ENCODE results near the gene DPM3.
"Not testable (repeated sequence)": the region's sequence is repeated elsewhere in the genome, so short reads cannot be mapped to it uniquely, and the experiment has no call there.

Gene DPM3

GRCh38 chr1:155175281-155175926 lies 35.1 kb upstream of the DPM3 start:
- DNase-seq, result no peak

GRCh38 chr1:155174324-155175280 lies 34.3 kb upstream of the DPM3 start:
- peak; percentile 60 for DNase-seq

- DNase-seq, result peak; percentile 60
Observed at GRCh38 chr1:155173478-155174323, 33.4 kb upstream of the DPM3 start, which contains the start of gene TRIM46. Gene TRIM46, plus strand, starts transcription at chr1:155173849. Its CDS starts 118 bp downstream, at chr1:155173967.

DNA sequence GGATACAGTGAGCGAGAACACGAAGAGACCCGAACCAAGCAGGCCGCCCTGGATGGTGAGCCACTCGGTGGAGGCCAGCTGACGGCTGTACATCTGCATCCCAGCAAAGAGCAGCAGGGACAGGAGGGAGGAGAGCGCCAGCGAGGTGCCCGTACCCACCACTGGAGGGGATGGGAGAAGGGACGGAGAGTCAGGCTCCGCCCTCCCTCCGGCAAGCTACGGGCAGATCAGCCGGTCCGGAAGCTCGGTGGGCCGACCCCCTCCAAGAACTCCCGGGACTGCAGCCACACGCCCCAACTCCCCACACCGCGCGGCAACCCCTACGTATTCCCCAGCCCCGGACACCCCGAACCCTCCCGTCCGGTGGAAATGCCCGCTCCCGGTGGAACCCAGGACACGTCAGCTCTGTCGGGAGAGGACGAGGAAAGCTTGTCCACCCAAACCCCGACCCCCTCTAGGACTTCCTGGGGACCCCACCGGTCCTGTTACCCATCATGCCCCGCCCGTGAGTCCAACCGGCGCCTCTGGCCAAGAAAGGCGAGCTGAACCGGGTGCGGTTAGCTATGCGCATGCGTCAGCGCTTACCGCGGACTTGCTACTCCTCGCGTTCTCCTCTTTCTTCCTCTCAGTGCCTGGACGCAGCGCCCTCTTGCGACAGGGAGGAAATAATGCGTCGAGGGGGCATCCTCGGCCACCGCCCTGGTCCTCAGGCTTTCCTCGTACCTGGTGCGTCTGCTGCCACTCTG lies 32.6 kb upstream of the DPM3 start, which contains the start of gene KRTCAP2:
Gene KRTCAP2 (minus strand): TSS at position 573 of the 746 bp plus-strand sequence. CDS start 80 bp downstream, at position 493.
- peak; percentile 84 for DNase-seq

- no peak for DNase-seq
Observed at GRCh38 chr1:155171836-155172731, 31.8 kb upstream of the DPM3 start.

DNA sequence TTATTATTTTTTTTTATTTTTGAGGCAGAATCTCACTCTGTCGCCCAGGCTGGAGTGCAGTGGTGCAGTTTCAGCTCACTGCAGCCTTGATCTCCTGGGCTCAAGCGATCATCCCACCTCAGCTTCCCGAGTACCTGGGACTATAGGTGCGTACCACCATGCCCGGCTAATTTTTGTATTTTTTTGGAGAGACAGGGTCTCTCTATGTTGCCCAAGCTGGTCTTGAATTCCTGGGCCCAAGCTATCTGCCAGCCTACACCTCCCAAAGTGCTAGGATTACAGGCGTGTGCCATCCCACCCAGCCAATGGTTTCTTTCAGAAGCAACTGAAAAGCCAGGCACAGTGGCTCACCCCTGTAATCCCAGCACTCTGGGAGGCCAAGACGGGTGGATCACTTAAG lies 30.5 kb upstream of the DPM3 start:
- no peak for DNase-seq

DNA sequence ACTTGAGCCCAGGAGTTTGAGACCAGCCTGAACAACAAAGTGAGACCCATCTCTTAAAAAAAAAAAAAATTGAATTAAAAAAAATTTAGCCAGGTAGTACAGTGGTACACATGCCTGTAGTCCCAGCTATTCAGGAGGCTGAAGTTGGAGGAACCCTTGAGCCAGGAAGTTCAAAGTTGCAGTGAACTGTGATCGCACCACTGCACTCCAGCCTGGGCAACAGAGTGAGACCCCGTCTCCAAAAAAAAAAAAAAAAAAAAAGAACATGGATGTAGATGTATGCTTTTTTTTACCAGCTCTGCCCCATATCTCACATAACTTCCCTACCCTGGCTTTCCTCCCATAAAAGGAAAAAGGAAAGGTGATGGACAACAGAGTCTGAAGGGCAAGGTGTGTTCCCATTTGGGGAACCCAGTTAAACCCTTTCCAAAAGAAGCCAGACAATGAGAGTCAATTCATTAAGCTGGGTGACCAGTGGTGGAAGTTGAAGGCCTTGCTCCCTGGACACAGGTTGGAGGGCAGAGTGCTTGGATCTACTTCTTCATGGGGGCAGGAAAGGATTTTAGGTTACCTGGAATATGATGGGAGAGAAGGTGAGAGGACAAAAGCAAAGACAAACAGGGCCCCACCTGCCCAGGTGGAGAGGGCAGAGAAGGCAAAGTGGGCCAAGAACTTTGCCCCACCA lies 29.9 kb upstream of the DPM3 start:
- no peak for DNase-seq

DNA sequence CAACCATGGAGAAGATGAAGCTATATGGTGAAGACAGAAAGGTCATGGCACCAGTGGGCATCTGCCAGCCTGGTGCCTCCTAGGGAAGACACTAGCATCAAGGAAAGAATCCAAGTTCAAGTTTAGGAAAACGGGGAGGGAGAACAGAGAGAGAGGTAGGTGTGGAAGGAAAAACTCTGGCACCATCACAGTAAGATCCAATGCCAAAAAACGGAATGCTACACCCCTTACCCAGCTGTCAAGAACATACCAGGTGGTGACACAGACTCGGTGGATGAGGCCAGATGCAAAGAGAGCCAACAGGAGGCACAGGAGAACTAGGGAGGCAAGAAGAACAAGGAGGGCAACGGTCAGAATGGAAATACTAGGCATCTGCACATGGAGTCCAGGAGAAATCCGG lies 29.2 kb upstream of the DPM3 start:
- DNase-seq, result no peak

DNA sequence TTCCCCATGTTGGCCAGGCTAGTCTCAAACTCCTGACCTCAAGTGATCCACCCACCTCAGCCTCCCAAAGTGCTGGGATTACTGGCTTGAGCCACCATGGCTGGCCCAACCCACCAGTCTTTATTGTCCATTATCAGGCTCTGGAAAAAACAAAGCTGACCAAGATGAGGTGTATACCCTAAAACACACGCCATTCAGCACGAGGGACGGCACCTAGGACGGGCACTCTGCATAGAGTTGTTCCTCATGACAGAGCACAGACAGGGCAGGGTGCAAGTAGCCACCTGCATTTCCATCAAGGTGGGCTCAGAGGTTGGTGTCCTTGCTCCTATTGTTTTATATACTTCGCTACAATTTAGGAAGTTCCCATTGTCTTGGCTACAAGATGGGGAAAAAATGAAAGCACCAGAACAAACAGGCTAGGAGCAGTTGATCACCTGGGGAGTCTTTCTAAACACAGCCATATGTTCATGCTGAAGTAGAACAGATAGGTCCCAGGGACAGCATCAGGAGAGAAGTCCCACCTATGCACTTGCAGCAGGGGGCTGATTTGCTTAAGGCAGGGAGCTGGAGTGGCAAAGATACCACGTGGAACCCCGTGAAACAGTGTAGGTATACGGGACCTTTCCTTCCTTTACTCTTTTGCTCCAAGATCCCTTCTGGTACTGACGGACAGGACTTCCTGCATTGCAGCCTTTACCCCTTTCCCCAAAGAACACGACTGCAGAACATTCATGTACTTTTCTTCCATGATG lies 28.3 kb upstream of the DPM3 start:
- no peak for DNase-seq

- not testable (repeated sequence) for DNase-seq
Observed at GRCh38 chr1:155168105-155168445, 27.7 kb upstream of the DPM3 start.

GRCh38 chr1:155167166-155168104 lies 27.1 kb upstream of the DPM3 start:
- DNase-seq, result peak; percentile 71

- DNase-seq, result peak; percentile 68
Observed at GRCh38 chr1:155166471-155167165, 26.3 kb upstream of the DPM3 start.

- DNase-seq, result no peak
Observed at GRCh38 chr1:155166051-155166470, 25.7 kb upstream of the DPM3 start.

DNA sequence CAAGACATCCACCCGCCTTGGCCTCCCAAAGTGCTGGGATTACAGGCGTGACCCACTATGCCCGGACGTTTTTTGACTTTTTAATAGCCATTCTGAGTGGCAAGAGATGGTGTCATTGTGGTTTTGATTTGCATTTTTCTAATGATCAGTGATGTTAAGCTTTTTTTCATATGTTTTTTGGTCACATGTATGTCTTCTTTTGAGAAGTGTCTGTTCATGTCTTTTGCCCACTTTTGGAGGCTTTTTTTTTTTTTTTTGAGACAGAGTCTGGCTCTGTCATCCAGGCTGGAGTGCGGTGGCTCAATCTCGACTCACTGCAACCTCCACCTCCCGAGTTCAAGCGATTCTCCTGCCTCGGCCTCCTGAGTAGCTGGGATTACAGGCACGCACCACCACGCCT lies 24.3 kb upstream of the DPM3 start:
- not testable (repeated sequence) for DNase-seq

DNA sequence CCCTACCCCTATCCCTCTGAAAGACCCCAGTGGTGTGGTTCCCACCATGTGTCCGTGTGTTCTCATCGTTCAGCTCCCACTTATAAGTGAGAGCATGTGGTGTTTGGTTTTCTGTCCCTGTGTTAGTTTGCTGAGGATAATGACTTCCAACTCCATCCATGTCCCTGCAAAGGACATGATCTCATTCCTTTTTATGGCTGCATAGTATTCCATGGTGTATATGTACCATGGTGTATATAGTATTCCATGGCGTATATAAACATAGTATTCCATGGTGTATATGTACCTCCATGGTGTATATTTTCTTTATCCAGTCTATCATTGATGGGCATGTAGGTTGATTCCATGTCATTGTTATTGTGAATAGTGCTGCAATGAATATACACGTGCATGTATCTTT lies 23.5 kb upstream of the DPM3 start:
- DNase-seq, result not testable (repeated sequence)

DNA sequence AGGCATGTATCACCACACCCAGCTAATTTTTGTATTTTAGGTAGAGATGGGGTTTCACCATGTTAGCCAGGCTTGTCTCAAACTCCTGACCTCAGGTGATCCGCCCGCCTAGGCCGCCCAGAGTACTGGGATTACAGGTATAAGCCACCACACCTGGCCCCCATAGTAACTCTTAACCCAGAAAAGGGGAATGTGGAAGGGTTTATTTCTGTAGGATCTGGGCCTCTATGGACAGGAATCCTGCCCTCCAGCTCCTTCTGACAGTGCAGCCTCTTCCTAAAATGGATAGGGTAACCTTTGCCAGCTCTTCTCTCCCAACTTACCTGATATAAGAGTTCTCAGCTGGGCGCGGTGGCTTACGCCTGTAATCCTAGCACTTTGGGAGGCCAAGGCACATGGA lies 22.3 kb upstream of the DPM3 start:
- not testable (repeated sequence) for DNase-seq

DNA sequence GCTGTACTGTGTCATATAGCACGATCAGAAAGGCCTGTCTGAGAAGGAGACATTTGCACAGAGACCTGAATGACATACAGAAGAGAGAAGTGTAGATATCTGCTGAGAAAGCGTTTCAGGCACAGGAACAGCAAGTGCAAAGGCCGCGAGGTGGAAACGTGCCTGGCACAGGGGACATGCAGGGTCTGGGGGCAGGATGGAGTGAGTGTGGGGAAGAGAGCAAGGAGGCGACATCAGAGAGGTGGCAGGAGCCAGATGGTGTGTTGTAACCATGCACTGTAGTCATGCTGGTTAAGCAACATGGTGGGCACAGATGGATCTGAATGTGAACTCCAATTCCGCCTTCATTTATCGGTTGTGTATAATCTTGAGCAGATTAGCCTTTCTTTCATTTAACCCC lies 19.8 kb upstream of the DPM3 start:
- DNase-seq, result no peak

DNA sequence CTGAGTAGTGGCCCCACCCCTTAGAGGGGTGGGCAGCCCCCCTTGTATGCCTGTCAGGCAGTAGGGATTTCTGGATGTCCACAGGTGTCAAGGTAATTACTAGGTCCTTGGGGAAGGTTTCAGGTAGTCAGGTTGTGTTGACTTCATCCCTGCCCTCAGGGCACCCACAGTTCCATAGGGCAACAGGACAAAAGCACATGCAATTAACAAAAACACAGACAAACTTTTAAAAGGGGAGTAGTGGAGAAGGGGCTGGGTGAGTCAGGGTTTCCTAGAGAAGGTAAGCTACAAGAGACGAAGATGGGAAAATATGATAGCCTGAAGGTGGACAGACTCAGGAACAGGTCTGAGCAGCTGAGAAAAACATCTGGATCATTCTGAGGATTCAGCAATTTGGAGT lies 18.7 kb upstream of the DPM3 start:
- no peak for DNase-seq

Data from NCI-H1417 treated with DMSO at 0.1 percent for 48 hours (cell line).